GM12872 (cell line): ENCODE data around the gene EIF4H.

ENCODE experiments used
- CTCF ChIP-seq: IDR thresholded peaks from 3 replicates; pipeline ENCODE4 v1.5.1; 2011; ENCODE audit warnings: low read depth, mild to moderate bottlenecking, low read length, moderate library complexity; ENCODE audit not compliant: insufficient read depth

The EIF4H gene

GRCh38 chr7:74155810-74156395 lies 18.3 kb upstream of the EIF4H start:
- no peak for TF ChIP-seq CTCF

DNA sequence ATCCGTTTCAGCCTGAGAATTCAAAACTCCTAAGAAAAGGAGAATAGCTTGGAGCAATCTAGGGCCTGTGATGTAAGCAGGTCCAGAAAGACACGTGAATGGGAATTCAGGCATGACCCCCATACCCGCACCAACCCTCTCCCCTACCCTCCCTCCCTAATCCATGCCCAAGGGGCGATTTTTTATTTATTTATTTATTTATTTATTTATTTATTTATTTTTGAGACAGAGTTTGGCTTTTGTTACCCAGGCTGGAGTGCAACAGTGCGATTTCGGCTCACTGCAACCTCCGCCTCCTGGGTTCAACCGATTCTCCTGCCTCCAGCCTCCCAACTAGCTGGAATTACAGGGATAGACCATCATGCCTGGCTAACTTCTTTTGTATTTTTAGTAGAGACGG lies 16.6 kb upstream of the EIF4H start:
- no peak for TF ChIP-seq CTCF

- 0 out of 3 replicates have a peak, but pooled peaks have one; percentile 12 for TF ChIP-seq CTCF
These were observed 9.1 kb upstream of the EIF4H start for GRCh38 chr7:74164985-74165456.

DNA sequence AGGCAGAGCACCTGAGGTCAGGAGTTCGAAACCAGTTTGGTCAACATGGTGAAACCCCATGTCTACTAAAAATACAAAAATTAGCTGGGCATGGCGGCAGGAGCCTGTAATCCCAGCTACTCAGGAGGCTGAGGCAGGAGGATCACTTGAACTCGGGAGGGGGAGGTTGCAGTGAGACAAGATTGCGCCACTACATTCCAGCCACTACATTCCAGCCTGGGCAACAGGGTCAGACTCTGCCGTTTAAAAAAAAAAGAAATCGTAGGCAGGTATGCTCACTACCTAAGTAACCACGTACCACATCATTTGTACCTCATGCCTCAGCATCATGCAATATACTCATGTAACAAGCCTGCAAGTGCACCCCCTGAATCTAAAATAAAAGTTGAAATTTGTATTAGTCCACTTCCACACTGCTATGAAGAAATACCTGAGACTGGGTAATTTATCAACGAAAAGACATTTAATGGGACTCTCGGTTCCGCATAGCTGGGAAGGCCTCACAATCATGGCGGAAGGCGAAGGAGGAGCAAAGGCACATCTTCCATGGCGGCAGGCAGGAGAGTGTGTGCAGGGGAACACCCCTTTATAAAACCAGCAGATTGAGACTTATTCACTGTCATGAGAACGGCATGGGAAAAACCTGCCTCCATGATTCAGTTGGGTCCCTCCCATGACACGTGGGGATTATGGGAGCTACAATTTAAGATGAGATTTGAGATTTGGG lies 8.1 kb upstream of the EIF4H start:
- TF ChIP-seq CTCF: no peak

GRCh38 chr7:74173074-74173473 lies 1.1 kb upstream of the EIF4H start:
- no peak for TF ChIP-seq CTCF

GRCh38 chr7:74173491-74173865 lies 678 bp upstream of the EIF4H start:
- no peak for TF ChIP-seq CTCF

GRCh38 chr7:74174606-74175082 lies 488 bp downstream of the EIF4H start:
- TF ChIP-seq CTCF: no peak
